Gastroesophageal sphincter (tissue), 4 donors: ENCODE results near the gene TRIM17. TPM values are rescaled to one million over a fixed set of nuclear protein-coding genes. Genes with fewer than 3 reads are reported as not detected.

ENCODE experiments used
- ATAC-seq: fragments of 150-250 bp; one replicate; pipeline ENCODE4 v1.9.1; 2016; ENCODE audit warnings: mild to moderate bottlenecking, moderate library complexity
- H3K27ac ChIP-seq, 4 donors: fragments of 200-600 bp; sonication (generic) in 3 of 4; 1 replicate in 3 of 4; 2 replicates in 1 of 4; pipeline ENCODE4 v1.5.1; 2016 to 2019
- H3K27me3 ChIP-seq: fragments of 200-600 bp; sonication (generic); one replicate; pipeline ENCODE4 v1.5.1; 2019
- H3K36me3 ChIP-seq, 2 donors: fragments of 200-600 bp; sonication (generic); one replicate each; pipeline ENCODE4 v1.5.1; 2019; ENCODE audit warnings: control low read depth in 1 of 2
- H3K4me1 ChIP-seq, 3 donors: fragments of 200-600 bp; sonication (generic); 1 replicate in 2 of 3; 2 replicates in 1 of 3; pipeline ENCODE4 v1.5.1; 2016 to 2019; ENCODE audit warnings: control low read depth in 2 of 3
- H3K4me3 ChIP-seq, 2 donors: fragments of 200-600 bp; sonication (generic); one replicate each; pipeline ENCODE4 v1.5.1; 2019; ENCODE audit warnings: mild to moderate bottlenecking in 1 of 2, moderate library complexity in 1 of 2
- H3K9me3 ChIP-seq, 3 donors: fragments of 200-600 bp; sonication (generic); one replicate each; pipeline ENCODE4 v1.5.1; 2017 to 2019; ENCODE audit warnings: control low read depth in 2 of 3
- CTCF ChIP-seq, 4 experiments: fragments of 200-600 bp in 2 of 4; fragments of 450-650 bp in 2 of 4; sonication (generic) in 1 of 4; IDR thresholded peaks; one replicate each; pipeline ENCODE4 v1.5.1; 2017 to 2019; ENCODE audit warnings: antibody characterized with exemption in 4 of 4, mild to moderate bottlenecking in 2 of 4, moderate library complexity in 2 of 4
- EP300 ChIP-seq: sonication (generic); formaldehyde crosslinking; IDR thresholded peaks from one replicate; pipeline ENCODE4 v1.6.1; 2017; ENCODE audit warnings: antibody characterized with exemption, mild to moderate bottlenecking
- POLR2A ChIP-seq, 2 donors: fragments of 450-650 bp; IDR thresholded peaks; one replicate each; pipeline ENCODE4 v1.6.1; 2017; ENCODE audit warnings: antibody characterized with exemption in 2 of 2, mild to moderate bottlenecking in 2 of 2, moderate library complexity in 1 of 2
- POLR2AphosphoS5 ChIP-seq: sonication (generic); formaldehyde crosslinking; IDR thresholded peaks from one replicate; pipeline ENCODE4 v1.6.1; 2017; ENCODE audit warnings: antibody characterized with exemption
- WGBS, 2 donors: methylation state at CpG; one replicate each; pipeline ENCODE4 v1.1.5; 2018; ENCODE audit warnings: low coverage in 1 of 2; 5-methylcytosine and 5-hydroxymethylcytosine counted together
- total RNA-seq, 4 donors: library from RNA; depleted of rRNA; stranded (reverse); fragments of >200 nt; gene quantifications; one replicate each; pipeline ENCODE4 v1.1.0, GENCODE V29; 2016

TRIM17 gene
- total RNA-seq, 4 donors from 2014 or later: not detected

DNA sequence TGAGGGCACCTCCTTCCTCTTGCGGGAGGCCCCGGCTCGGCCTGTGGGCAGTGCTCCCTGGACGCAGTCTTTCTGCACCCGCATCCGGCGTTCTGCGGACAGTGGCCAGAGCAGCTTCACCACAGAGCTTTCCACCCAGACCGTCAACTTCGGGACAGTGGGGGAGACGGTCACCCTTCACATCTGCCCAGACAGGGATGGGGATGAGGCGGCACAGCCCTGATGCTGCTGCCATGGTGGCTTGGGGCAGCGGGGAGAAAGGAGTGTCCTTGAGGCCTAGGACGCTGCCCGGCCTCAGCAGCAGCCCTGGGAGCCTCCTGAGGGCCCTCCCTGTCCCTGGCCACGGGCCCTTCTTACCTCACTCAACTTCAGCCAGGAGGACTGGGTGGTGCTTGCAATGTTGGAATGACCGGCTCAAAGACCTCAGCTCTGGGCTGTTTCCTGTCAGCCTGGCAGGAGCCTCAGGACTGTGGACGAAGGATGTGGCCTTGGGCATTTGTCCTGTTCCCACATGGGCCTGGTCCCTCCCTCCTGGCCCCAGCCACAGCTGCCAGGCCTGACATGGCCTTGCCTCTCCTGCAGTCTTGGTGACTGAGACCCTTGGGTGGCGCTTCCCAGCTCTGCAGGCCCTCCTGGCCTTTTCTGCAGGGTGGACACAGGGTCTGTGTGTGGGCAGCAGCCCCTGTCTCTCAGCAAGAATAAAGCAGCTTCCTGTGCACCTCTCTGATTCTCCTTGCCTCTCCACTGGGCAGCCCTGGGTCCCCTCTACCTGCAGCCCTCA lies 55.9 kb downstream of the TRIM17 start:
- no peak for ATAC-seq

DNA sequence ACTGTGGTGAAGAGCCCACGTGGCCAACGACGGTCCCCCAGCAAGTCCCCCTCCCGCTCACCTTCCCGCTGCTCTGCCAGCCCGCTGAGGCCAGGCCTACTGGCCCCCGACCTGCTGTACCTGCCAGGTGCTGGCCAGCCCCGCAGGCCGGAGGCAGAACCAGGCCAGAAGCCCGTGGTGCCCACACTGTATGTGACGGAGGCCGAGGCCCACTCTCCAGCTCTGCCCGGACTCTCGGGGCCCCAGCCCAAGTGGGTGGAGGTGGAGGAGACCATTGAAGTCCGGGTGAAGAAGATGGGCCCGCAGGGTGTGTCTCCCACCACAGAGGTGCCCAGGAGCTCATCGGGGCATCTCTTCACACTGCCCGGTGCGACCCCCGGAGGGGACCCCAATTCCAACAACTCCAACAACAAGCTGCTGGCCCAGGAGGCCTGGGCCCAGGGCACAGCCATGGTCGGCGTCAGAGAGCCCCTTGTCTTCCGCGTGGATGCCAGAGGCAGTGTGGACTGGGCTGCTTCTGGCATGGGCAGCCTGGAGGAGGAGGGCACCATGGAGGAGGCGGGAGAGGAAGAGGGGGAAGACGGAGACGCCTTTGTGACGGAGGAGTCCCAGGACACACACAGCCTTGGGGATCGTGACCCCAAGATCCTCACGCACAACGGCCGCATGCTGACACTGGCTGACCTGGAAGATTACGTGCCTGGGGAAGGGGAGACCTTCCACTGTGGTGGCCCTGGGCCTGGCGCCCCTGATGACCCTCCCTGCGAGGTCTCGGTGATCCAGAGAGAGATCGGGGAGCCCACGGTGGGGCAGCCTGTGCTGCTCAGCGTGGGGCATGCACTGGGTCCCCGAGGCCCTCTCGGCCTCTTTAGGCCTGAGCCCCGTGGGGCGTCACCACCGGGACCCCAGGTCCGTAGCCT lies 56.8 kb downstream of the TRIM17 start:
- TF ChIP-seq POLR2A (IDR thresholded peaks at IDR 0.05): no peak
- TF ChIP-seq POLR2AphosphoS5: no peak
- no peak for TF ChIP-seq EP300
- TF ChIP-seq CTCF (IDR thresholded peaks at IDR 0.05): no peak
- no peaks in the 10 kb centered on the region for H3K36me3 ChIP-seq
- H3K4me3 ChIP-seq: no peak overlapping the region
- WGBS, 2 donors: no CpG with 5 or more reads among the region's 45 CpGs
- H3K27ac ChIP-seq: no peak overlapping the region
- peaks cover 44% of the 10 kb centered on the region for H3K27me3 ChIP-seq
- ATAC-seq: no peak
- H3K9me3 ChIP-seq: no peaks in the 10 kb centered on the region
- H3K4me1 ChIP-seq: no peaks in the 10 kb centered on the region

More for the DNA sequence above, 55.9 kb downstream of the TRIM17 start:
- Histone ChIP-seq H3K36me3 (no peaks in the 10 kb centered on the region), H3K9me3 (no peaks in the 10 kb centered on the region), H3K4me1 (no peaks in the 10 kb centered on the region), H3K27ac (no peak overlapping the region), H3K4me3 (no peak overlapping the region), H3K27me3 (peaks cover 53% of the 10 kb centered on the region)
- WGBS, 2 donors: no CpG with 5 or more reads among the region's 19 CpGs
- TF ChIP-seq EP300 (no peak), POLR2A (IDR thresholded peaks at IDR 0.05) (no peak), CTCF (IDR thresholded peaks at IDR 0.05) (no peak), POLR2AphosphoS5 (no peak)

DNA sequence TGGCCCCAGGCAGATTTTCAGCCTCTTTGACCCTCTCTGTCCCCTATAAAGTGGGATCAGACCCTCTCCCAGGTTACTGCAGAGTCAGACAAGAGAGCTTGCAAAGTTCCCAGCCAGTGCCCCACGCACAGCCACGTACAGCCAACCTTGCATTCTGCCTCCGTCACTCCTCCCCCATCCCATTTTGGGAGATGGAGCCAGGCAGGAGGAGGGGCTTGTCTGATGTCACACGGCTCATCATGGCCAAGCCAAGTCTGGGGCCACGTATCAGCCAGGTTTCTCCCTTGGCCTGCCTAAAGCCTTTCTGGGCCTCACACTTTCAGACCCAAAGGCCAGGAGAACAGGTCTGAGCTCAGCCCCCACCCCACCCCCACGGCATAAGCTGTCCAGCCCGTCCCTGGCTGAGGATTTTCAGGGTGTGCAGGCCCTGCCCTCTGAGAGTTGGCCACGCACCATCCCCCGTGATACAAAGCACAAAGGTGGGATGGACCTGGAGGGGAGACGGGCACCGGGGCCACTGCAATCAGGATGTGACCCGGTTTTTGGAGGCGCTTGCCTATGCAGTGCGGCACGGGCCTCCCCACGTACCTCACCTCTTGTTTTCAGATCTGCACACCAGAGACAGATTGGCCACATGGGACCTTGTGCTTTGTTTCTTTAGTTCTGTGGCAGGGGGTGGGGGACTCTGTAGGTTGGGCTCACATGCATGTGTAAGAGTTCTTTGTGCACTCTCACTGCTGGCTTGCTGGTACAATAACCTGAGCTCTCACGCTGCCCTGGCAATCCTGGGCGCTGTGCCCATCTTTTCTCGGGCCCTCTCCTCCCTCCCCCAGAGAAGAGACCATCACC lies 57.7 kb downstream of the TRIM17 start:
- Histone ChIP-seq H3K27me3 (peaks cover 35% of the 10 kb centered on the region), H3K9me3 (no peaks in the 10 kb centered on the region), H3K36me3 (no peaks in the 10 kb centered on the region), H3K4me3 (no peak overlapping the region), H3K27ac (no peak overlapping the region), H3K4me1 (no peaks in the 10 kb centered on the region)
- no peak for ATAC-seq
- 100% methylated on average over 2 of the region's 19 CpGs; no CpG with 5 or more reads in 1 of the 2 donors for WGBS, 2 donors
- TF ChIP-seq POLR2AphosphoS5 (no peak), CTCF (IDR thresholded peaks at IDR 0.05) (no peak), EP300 (no peak), POLR2A (IDR thresholded peaks at IDR 0.05) (no peak)

DNA sequence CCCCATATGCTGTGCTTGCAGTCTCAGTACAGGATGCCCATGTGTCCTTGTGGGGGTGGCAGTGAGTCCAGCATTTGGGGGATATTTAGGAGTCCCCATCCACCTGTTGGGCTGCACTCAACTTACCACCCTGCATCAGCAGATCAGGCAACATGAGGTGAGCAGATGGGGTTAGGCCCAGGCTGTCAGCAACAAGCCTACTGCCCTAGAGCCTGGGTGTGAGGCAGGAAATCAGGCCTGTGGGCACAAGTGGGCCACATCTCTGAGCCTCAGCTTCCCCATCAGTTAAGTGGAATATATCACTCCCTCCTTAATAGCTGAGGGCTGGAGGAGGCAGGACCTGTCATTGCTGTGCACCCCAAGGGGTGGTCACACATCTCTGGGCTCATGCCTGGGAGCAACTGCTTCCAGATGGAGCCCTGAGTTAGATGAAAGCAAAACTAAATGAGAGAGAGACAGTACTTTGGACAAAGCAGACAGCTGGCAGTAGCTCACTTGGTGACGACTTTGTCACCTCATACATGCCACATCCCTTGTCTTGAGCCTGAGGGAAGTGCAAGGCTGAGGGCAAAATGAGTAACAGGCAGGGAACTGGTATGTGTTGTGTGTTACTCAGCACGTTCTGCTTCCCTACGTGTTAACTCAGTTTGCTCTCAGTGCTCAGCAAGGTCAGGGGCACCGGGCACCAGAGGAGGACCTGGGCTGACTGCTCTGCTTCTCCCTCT lies 58.5 kb downstream of the TRIM17 start:
- Histone ChIP-seq H3K9me3 (no peaks in the 10 kb centered on the region), H3K36me3 (no peaks in the 10 kb centered on the region), H3K4me3 (no peak overlapping the region), H3K4me1 (no peaks in the 10 kb centered on the region), H3K27me3 (peaks cover 28% of the 10 kb centered on the region), H3K27ac (no peak overlapping the region)
- 54% methylated on average over 4 of the region's 4 CpGs; no CpG with 5 or more reads in 1 of the 2 donors for WGBS, 2 donors
- no peak for TF ChIP-seq CTCF (IDR thresholded peaks at IDR 0.05)
- no peak for ATAC-seq
